Spinal cord (tissue), 10 donors: ENCODE results near the gene CFAP46. TPM values are rescaled to one million over a fixed set of nuclear protein-coding genes. Genes with fewer than 3 reads are reported as not detected.
"Not testable (repeated sequence)": the region's sequence is repeated elsewhere in the genome, so short reads cannot be mapped to it uniquely, and the experiment has no call there.

ENCODE experiments used
- DNase-seq, 6 donors: peaks; one replicate each; pipeline versions ENCODE4 v3.0.0 to v3.0.0-alpha.2; 2013 to 2015; ENCODE audit warnings: low spot score in 6 of 6, low read depth in 4 of 6
- H3K27ac ChIP-seq: one replicate; pipeline ENCODE4 v1.5.1; 2013; ENCODE audit warnings: low read depth, low read length, control low read depth
- H3K27me3 ChIP-seq: one replicate; pipeline ENCODE4 v1.6.1; 2013; ENCODE audit warnings: low read length; ENCODE audit not compliant: control insufficient read depth, insufficient read depth
- H3K36me3 ChIP-seq: one replicate; pipeline ENCODE4 v1.6.1; 2013; ENCODE audit warnings: low read length; ENCODE audit not compliant: control insufficient read depth, insufficient read depth
- H3K4me1 ChIP-seq: one replicate; pipeline ENCODE4 v1.6.1; 2013; ENCODE audit warnings: low read length; ENCODE audit not compliant: control insufficient read depth, insufficient read depth
- H3K4me3 ChIP-seq: one replicate; pipeline ENCODE4 v1.5.1; 2013; ENCODE audit warnings: low read depth, low read length, control low read depth
- H3K9me3 ChIP-seq: one replicate; pipeline ENCODE4 v1.6.1; 2013; ENCODE audit warnings: low read length; ENCODE audit not compliant: control insufficient read depth, insufficient read depth
- WGBS: methylation state at CpG from one replicate; pipeline ENCODE4 v1.1.5; 2013; ENCODE audit warnings: missing lambda C conversion rate; ENCODE audit not compliant: insufficient coverage; 5-methylcytosine and 5-hydroxymethylcytosine counted together
- polyA plus RNA-seq, 2 donors: library from polyadenylated mRNA; unstranded; fragments of 120-200 nt; gene quantifications; one replicate each; pipeline ENCODE4 v1.2.1, GENCODE V29; 2013; ENCODE audit not compliant: insufficient read length in 2 of 2
- total RNA-seq, 2 donors: library from RNA; depleted of rRNA in 1 of 2; stranded (reverse); fragments of 120-200 nt in 1 of 2; fragments of >200 nt in 1 of 2; gene quantifications; one replicate each; pipeline versions ENCODE4 v1.2.3 to v1.2.4, GENCODE V29; 2013 to 2014
- donor health status: healthy.

The CFAP46 gene
- total and polyA plus RNA-seq, 4 donors, result 5.3 to 14.3 (median 13.2) TPM

GRCh38 chr10:132939378-132939955 is 2.9 kb downstream of the CFAP46 start:
- Histone ChIP-seq H3K27ac (no peak overlapping the region), H3K4me3 (no peak overlapping the region), H3K4me1 (peaks cover 25% of the 10 kb centered on the region), H3K27me3 (no peaks in the 10 kb centered on the region), H3K9me3 (no peaks in the 10 kb centered on the region), H3K36me3 (peaks cover 37% of the 10 kb centered on the region)
- DNase-seq, result no peak
- 95% methylated on average over 15 of the region's 15 CpGs for WGBS

- 75% methylated on average over 17 of the region's 27 CpGs for WGBS
- H3K4me3 ChIP-seq, result no peak overlapping the region
- H3K9me3 ChIP-seq, result no peaks in the 10 kb centered on the region
- peaks cover 39% of the 10 kb centered on the region for H3K36me3 ChIP-seq
- H3K27ac ChIP-seq, result no peak overlapping the region
- H3K4me1 ChIP-seq, result peaks cover 25% of the 10 kb centered on the region
- no peaks in the 10 kb centered on the region for H3K27me3 ChIP-seq
- DNase-seq, result peak in 2 of 6 donors; percentile 14 to 18
Observed at GRCh38 chr10:132938472-132939339, 3.7 kb downstream of the CFAP46 start.

GRCh38 chr10:132937861-132938260 is 4.5 kb downstream of the CFAP46 start:
- no peaks in the 10 kb centered on the region for H3K27me3 ChIP-seq
- H3K27ac ChIP-seq, result no peak overlapping the region
- peaks cover 16% of the 10 kb centered on the region for H3K4me1 ChIP-seq
- H3K4me3 ChIP-seq, result no peak overlapping the region
- 78% methylated on average over 19 of the region's 19 CpGs for WGBS
- peaks cover 47% of the 10 kb centered on the region for H3K36me3 ChIP-seq
- H3K9me3 ChIP-seq, result no peaks in the 10 kb centered on the region
- no peak for DNase-seq

- Histone ChIP-seq H3K4me3 (no peak overlapping the region), H3K36me3 (peaks cover 60% of the 10 kb centered on the region), H3K4me1 (no peaks in the 10 kb centered on the region), H3K27me3 (no peaks in the 10 kb centered on the region), H3K27ac (no peak overlapping the region), H3K9me3 (no peaks in the 10 kb centered on the region)
- DNase-seq, result no peak
- WGBS, result 84% methylated on average over 6 of the region's 6 CpGs
Observed at GRCh38 chr10:132934953-132935352, 7.4 kb downstream of the CFAP46 start.

- 92% methylated on average over 30 of the region's 30 CpGs for WGBS
- Histone ChIP-seq H3K4me3 (no peak overlapping the region), H3K27ac (no peak overlapping the region), H3K27me3 (no peaks in the 10 kb centered on the region), H3K36me3 (peaks cover 47% of the 10 kb centered on the region), H3K4me1 (no peaks in the 10 kb centered on the region), H3K9me3 (no peaks in the 10 kb centered on the region)
- DNase-seq, result no peak
Observed at GRCh38 chr10:132933308-132934042, 8.9 kb downstream of the CFAP46 start.

- Histone ChIP-seq H3K27me3 (no peaks in the 10 kb centered on the region), H3K4me1 (no peaks in the 10 kb centered on the region), H3K9me3 (no peaks in the 10 kb centered on the region), H3K36me3 (peaks cover 48% of the 10 kb centered on the region), H3K27ac (no peak overlapping the region), H3K4me3 (no peak overlapping the region)
- 77% methylated on average over 15 of the region's 25 CpGs for WGBS
- peak in 1 of 6 donors; percentile 13 for DNase-seq
Observed at GRCh38 chr10:132932461-132933307, 9.7 kb downstream of the CFAP46 start.

GRCh38 chr10:132931258-132932250 is 10.8 kb downstream of the CFAP46 start:
- H3K27me3 ChIP-seq, H3K4me1 ChIP-seq, H3K9me3 ChIP-seq, H3K27ac ChIP-seq, DNase-seq, H3K4me3 ChIP-seq: not testable (repeated sequence)
- peaks cover 53% of the 10 kb centered on the region for H3K36me3 ChIP-seq
- WGBS, result 94% methylated on average over 6 of the region's 6 CpGs

- not testable (repeated sequence) for H3K9me3 ChIP-seq, H3K27me3 ChIP-seq, H3K4me1 ChIP-seq, DNase-seq, H3K27ac ChIP-seq, H3K4me3 ChIP-seq
- peaks cover 59% of the 10 kb centered on the region for H3K36me3 ChIP-seq
- 81% methylated on average over 2 of the region's 3 CpGs for WGBS
Observed at GRCh38 chr10:132930701-132931100, 11.7 kb downstream of the CFAP46 start.
